ENCODE data around the gene UBTF. TPM values are rescaled to one million over a fixed set of nuclear protein-coding genes. Genes with fewer than 3 reads are reported as not detected.

UBTF gene
- total and polyA plus RNA-seq, 2 donors (not counting 3 experiments of a cell fraction or from before 2014, with no cell fraction given), result 14.7 to 84.7 TPM

GRCh38 chr17:44170499-44171201 lies 48.8 kb downstream of the UBTF start, which contains the start of gene ASB16:
TSS of gene ASB16 (plus strand) at chr17:44170704. CDS start at chr17:44170790, 86 bp downstream.
- intact Hi-C loops (cut with micrococcal nuclease) (no loop called here), dilution Hi-C loops (cut with MboI; ENCODE audit: extremely low pct_ligation_motif_present, low sequenced_read_pairs) (no loop called here)
- POLR2A ChIA-PET, result no interaction called here
- Histone ChIP-seq H3K79me2 (ENCODE audit: control insufficient read depth, insufficient read depth, low read length) (no peaks in the 10 kb centered on the region), H3K9me1 (replicated peaks; ENCODE audit: control insufficient read depth, extremely low read depth, insufficient read depth, low read length) (no peaks in the 10 kb centered on the region), H3K9ac (replicated peaks; ENCODE audit: extremely low read depth, insufficient read depth, low read length) (no peak within 1 kb of the TSS), H3K27ac (ENCODE audit: insufficient read depth, low read depth, low read length) (no peak within 1 kb of the TSS), H3K4me3 (replicated peaks in 1 of 3; ENCODE audit: insufficient read depth in 1 of 3, low read depth in 1 of 3, low read length in 3 of 3) (no peak within 1 kb of the TSS), H3K36me3 (ENCODE audit: control insufficient read depth in 2 of 2, extremely low read depth in 1 of 2, insufficient read depth in 2 of 2, low read length in 2 of 2) (no peaks in the 10 kb centered on the region), H3K4me1 (ENCODE audit: control insufficient read depth, extremely low read depth, insufficient read depth, low read length) (no peaks in the 10 kb centered on the region), H2AFZ (ENCODE audit: low read depth, low read length) (no peak within 1 kb of the TSS), H3K27me3 (ENCODE audit: control insufficient read depth in 2 of 2, insufficient read depth in 2 of 2, low read length in 2 of 2) (no peaks in the 10 kb centered on the region), H4K20me1 (replicated peaks; ENCODE audit: control insufficient read depth, extremely low read depth, insufficient read depth, low read length) (no peaks in the 10 kb centered on the region), H3K9me3 (replicated peaks; ENCODE audit: control insufficient read depth, insufficient read depth, low read length) (no peaks in the 10 kb centered on the region), H3K4me2 (ENCODE audit: insufficient read depth, low read length) (no peak within 1 kb of the TSS)
- no peak for DNase-seq (ENCODE audit: low read depth, low spot score)
- CTCF ChIA-PET, result interaction anchor here (3.9 kb wide), 1 partner anchor 227 kb away, joined by 69 read pairs; the partner anchor contains the start of gene PPY
- BruUV-seq (replicated peaks), result no TSS peak
- no peak for TF ChIP-seq MAX (IDR thresholded peaks at IDR 0.05; ENCODE audit: insufficient read depth, insufficient read length)
- no peak for TF ChIP-seq EZH2 (IDR thresholded peaks at IDR 0.05; ENCODE audit: borderline replicate concordance, low read depth, low read length, severe bottlenecking)
- no peak for TF ChIP-seq CTCF (IDR thresholded peaks at IDR 0.05; ENCODE audit: extremely low read depth in 1 of 2, insufficient read depth in 1 of 2, low read depth in 1 of 2, low read length in 2 of 2)
- no peak for TF ChIP-seq POLR2A (IDR thresholded peaks at IDR 0.05; ENCODE audit: low read depth, low read length)
- no peak for TF ChIP-seq FOS (IDR thresholded peaks at IDR 0.05; ENCODE audit: borderline replicate concordance, insufficient read depth, low read length)
- TF ChIP-seq MYC (IDR thresholded peaks at IDR 0.05; ENCODE audit: low read depth, low read length), result no peak
- no peak for TF ChIP-seq POLR2AphosphoS5 (IDR thresholded peaks at IDR 0.05; ENCODE audit: insufficient read depth, low read depth, low read length)
- no peak for TF ChIP-seq GATA2 (IDR thresholded peaks at IDR 0.05; ENCODE audit: insufficient read depth, insufficient read length, low read depth, low read length)
- no peak for TF ChIP-seq JUN (IDR thresholded peaks at IDR 0.05; ENCODE audit: borderline replicate concordance, insufficient read depth, insufficient read length, low read depth)
- no peak for FAIRE-seq
